Globus pallidus (tissue), 1 donor: ENCODE results near the gene PIAS1.
"Not testable (repeated sequence)": the region's sequence is repeated elsewhere in the genome, so short reads cannot be mapped to it uniquely, and the experiment has no call there.

ENCODE experiments used
- DNase-seq: peaks from one replicate; pipeline ENCODE4 v3.0.0-alpha.2; 2015; ENCODE audit warnings: low spot score

PIAS1 gene

GRCh38 chr15:68204361-68204760 lies 150.2 kb downstream of the PIAS1 start:
- no peak for DNase-seq

GRCh38 chr15:68204776-68205557 lies 150.9 kb downstream of the PIAS1 start, which contains the start of gene CALML4:
CALML4 (minus strand) TSS chr15:68205332; CDS start chr15:68205247, 85 bp downstream.
- no peak for DNase-seq

- no peak for DNase-seq
Observed at GRCh38 chr15:68205558-68205944, 151.4 kb downstream of the PIAS1 start.

- peak; percentile 52 for DNase-seq
Observed at GRCh38 chr15:68205954-68206539, 151.9 kb downstream of the PIAS1 start.

- no peak for DNase-seq
Observed at GRCh38 chr15:68206711-68207151, 152.6 kb downstream of the PIAS1 start.

- DNase-seq, result no peak
Observed at GRCh38 chr15:68207176-68207935, 153.2 kb downstream of the PIAS1 start.

- DNase-seq, result no peak
Observed at GRCh38 chr15:68208136-68208535, 154.0 kb downstream of the PIAS1 start.

GRCh38 chr15:68208636-68209240 lies 154.6 kb downstream of the PIAS1 start:
- no peak for DNase-seq

- DNase-seq, result no peak
Observed at GRCh38 chr15:68209272-68209671, 155.2 kb downstream of the PIAS1 start.

- no peak for DNase-seq
Observed at GRCh38 chr15:68209735-68210408, 155.8 kb downstream of the PIAS1 start.

GRCh38 chr15:68210409-68210756 lies 156.3 kb downstream of the PIAS1 start:
- DNase-seq, result no peak

GRCh38 chr15:68210821-68211655 lies 156.9 kb downstream of the PIAS1 start:
- DNase-seq, result peak; percentile 79

- DNase-seq, result no peak
Observed at GRCh38 chr15:68211656-68212320, 157.7 kb downstream of the PIAS1 start.

GRCh38 chr15:68213491-68213845 lies 159.4 kb downstream of the PIAS1 start:
- DNase-seq, result not testable (repeated sequence)

GRCh38 chr15:68213991-68214837 lies 160.1 kb downstream of the PIAS1 start:
- no peak for DNase-seq

GRCh38 chr15:68214838-68215254 lies 160.7 kb downstream of the PIAS1 start:
- DNase-seq, result no peak

- no peak for DNase-seq
Observed at GRCh38 chr15:68217341-68217740, 163.2 kb downstream of the PIAS1 start.

GRCh38 chr15:68218331-68218730 lies 164.2 kb downstream of the PIAS1 start:
- DNase-seq, result no peak
